ENCODE results near the gene PNRC1.

PNRC1 gene

DNA sequence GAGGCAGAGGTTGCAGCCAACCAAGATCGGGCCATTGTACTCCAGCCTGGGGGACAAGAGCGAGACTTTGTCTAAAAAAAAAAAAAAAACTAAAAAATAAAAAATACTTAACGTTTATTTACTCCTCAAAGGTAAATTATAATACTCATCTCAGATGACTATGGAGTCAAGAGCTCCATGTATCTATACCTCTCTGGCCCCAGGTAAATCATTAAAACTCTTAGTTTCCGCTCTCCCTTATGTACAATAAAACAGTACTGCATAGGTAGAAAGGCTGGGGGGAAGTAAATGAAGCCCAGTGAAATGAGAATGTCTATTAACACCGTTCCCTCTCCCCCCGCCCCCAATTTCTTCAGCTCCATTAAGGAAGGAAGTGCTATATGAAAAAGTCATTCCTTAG is 36.2 kb downstream of the PNRC1 start:
- DNase-seq = no peak

DNA sequence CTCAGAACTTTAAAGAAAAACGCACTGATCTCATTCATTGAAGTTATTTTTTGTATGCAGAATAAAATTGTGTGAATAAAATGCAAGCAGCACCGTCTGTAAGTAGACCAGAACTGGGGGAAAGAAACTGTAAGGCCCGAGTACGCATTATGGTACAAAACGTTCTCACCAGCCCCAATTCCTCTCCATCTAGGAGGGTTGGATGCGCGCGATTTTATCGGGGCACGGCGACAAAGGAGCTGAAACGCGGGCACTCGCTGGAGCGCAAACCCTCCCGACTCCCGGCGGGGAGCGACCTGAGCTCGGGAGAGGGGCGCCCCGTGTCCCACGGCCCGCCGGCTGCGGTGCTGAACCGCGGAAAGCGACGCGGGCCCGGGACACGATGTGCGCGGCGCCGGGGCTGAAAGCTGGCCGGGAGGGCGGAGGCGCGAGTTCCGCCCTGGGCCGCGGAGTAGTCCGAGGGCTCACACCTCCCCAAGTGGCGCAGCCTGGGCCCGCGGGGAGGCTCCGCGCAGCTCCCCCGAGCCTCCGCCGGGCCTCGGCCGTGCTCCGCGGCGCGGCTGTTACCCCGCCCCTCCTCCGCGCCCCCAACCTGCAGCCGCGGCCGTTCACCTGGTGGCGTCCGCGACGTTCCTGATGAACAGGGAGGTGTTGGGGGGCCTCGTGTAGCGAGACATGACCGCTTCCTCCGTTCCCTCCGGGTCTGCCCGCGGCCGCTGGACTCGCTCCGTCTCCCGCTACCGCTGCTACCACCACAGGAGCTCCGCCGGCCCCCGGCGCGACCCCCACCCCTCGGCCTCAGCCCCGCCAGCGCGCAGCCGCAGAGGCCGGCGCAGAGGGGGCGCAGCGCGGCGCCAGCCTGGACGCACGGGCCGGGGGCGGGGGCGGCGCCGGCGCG is 36.9 kb downstream of the PNRC1 start, which contains the start of gene SRSF12:
SRSF12 (minus strand) TSS at position 861 of the 898 bp plus-strand sequence; CDS start at position 677, 184 bp downstream.
- DNase-seq = no peak

DNA sequence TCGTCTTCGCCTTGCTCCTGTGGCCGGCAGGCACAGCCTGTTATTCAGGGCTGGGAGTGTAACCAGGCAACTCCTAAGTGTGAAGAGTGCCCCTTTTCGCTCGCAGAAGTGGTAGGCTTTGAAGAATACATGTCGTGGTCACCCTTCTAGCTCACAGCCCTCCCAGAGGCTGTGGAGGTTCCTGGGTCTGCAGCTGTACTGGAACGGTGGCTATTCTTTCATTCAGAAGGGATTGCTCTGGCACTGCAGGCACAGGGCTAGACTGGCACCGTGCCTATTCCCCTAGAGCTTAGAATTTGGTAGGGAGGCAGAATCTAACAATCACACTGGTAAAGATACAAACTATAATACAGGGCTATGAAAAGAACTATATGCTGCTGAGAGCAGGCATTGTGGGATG is 38.4 kb downstream of the PNRC1 start:
- DNase-seq = no peak

DNA sequence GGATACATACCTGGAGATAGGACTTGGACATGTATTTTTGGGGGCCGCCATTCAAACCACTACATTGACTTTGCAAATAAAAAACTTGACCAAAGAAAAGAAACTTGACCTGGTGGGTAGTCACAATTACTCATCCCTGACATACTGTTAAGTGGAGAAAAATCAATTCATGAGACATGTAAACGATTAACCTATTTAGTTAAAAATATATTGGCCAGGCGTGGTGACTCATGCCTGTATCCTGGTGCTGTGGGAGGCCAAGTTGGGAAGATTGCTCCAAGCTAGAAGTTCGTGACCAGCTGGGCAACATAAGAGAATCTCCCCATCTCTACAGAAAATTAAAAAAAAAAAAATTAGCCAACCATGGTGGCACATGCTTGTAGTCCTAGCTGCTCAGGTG is 39.8 kb downstream of the PNRC1 start:
- DNase-seq = no peak

DNA sequence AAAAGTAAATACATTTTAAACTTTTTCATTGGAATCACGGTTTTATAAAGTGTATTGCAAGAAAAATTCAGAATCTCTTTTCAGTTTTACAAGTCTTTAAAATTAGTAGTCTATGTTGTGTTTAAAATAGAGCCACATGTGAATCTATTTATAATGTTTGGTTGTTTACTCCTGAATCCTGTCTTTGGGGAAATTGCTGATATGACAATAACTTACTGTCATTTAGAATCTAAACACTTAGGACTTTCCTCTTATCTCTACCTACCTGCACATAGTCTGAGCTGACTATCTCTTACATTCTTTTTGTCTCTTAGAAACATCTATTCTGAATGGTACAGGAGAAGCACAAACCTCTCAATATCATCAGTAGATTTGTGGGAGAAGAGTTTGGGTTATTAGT is 41.4 kb downstream of the PNRC1 start:
- no peak for DNase-seq

DNA sequence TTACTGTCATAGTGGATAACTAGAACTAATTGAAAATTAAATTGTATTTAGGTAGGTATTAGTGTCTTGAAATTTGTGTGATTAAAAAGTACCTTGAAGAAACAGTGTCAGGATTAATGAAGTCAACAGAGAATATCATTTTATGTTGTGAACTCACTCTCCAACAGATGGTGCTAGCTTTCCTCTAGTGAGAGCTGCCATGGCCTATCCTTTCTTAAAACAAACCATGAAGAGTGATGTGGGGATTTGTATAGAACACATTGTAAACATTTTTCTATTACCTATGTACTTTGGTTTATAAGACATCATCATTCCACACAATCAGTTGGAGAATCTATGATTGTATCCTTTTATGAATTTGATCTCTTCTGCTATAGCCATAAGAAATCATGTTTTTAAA is 42.1 kb downstream of the PNRC1 start:
- DNase-seq = peak; percentile 76

DNA sequence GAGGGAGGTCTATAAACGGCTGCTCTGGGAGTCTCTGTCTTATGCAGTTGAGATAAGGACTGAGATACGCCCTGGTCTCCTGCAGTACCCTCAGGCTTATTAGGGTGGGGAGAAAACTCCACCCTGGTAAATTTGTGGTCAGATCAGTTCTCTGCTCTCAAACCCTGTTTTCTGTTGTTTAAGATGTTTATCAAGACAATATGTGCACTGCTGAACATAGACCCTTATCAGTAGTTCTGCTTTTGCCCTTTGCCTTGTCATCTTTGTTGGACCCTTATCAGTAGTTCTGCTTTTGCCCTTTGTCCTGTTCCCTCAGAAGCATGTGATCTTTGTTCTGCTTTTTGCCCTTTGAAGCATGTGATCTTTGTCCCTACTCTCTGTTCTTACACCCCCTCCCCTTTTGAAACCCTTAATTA is 47.7 kb downstream of the PNRC1 start:
- peak; percentile 81 for DNase-seq

DNA sequence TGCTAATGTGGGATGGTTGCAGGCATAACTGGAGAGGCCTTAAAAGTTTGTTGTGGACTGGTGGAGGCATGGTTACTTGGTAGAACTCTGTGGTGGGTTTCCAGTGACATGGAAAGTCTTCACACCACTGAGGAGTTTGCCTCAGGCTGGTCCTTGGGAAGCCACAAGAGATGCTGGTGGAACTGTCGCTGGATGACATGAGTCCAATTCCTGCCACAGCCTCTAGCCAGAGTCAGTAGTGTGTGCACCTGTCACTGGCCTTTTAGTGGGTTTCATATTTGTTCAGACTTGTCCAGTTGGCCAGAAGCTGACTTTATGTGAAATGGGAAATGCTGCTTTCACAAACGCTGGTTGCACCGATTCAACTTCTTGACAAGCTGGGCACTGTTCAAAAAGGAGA is 51.0 kb downstream of the PNRC1 start:
- no peak for DNase-seq

DNA sequence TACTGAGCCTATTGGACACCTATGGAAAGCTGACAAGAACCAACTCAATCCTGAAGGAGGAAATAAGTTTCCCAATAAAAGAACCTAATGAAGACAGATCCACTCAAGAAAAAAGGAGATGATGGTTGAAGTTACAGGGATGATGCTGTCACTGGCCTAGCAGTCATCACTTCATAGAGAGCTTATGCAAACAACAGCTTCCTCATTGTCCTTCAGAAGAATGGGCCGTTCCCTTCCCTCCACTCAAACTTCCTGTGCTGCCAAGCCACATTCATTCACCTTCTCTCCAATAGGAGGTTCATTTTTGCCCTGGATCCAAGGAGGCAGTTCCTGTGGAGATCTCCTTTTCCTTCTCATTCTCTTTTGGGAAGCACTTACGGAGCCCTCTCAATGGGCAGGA is 51.5 kb downstream of the PNRC1 start:
- no peak for DNase-seq

DNA sequence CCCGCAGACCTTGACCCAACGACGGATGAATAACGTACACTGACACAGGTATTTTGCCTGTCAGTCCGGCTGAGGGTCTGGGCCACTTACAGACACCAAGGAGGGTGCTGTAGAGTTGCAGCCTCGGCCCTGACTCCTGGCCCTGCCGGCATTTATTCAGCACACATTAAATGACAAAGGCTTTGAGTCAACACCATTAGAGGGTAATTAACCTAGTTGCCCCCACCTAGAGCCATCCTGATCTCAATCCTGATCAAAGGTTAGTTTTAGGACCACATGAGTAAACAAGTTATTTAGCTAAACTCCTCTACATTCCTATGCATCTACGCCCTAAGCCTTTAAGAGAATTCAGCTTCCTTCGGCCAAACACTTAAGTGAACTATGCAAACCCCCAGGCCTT is 53.4 kb downstream of the PNRC1 start:
- DNase-seq = no peak

DNA sequence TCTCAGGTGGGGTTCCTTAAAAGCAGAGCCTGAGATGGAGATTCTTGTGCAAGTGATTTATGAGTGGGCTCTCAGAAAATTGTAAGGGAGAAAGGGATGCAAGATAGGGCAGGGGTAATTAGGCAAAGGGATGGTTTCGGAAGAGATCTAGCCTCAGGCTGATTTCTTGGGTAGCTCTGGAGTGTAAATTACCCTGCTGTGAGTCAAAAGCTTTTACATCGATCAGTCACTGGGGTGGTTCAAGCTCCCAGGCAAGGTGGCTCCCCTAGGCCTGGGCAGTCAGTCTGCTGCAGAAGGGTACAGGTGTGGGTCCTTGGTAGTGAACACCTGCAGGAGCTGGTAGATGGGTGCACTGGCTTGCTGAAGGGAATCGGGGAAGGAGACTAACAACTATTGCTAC is 54.2 kb downstream of the PNRC1 start:
- no peak for DNase-seq

Measured in OCI-M1 (cell line).